Dedifferentiated amniotic fluid mesenchymal stem cell (primary cell): ENCODE data around the gene MED9.
"Not testable (repeated sequence)": the region's sequence is repeated elsewhere in the genome, so short reads cannot be mapped to it uniquely, and the experiment has no call there.

Source experiments
- DNase-seq: peaks from one replicate; pipeline ENCODE4 v3.0.0-alpha.2; 2016; ENCODE audit errors: extremely low spot score

MED9 gene

GRCh38 chr17:17455173-17455572 lies 21.6 kb upstream of the MED9 start:
- no peak for DNase-seq

GRCh38 chr17:17456251-17456650 lies 20.5 kb upstream of the MED9 start:
- DNase-seq = no peak

GRCh38 chr17:17457680-17458079 lies 19.1 kb upstream of the MED9 start:
- no peak for DNase-seq

GRCh38 chr17:17460038-17460437 lies 16.8 kb upstream of the MED9 start:
- DNase-seq = no peak

GRCh38 chr17:17462048-17462824 lies 14.6 kb upstream of the MED9 start:
- no peak for DNase-seq

- no peak for DNase-seq
Observed at GRCh38 chr17:17463821-17464220, 13.0 kb upstream of the MED9 start.

GRCh38 chr17:17465878-17466277 lies 10.9 kb upstream of the MED9 start:
- DNase-seq = not testable (repeated sequence)

GRCh38 chr17:17466511-17466910 lies 10.3 kb upstream of the MED9 start:
- DNase-seq = no peak

- DNase-seq = no peak
Observed at GRCh38 chr17:17467016-17467415, 9.8 kb upstream of the MED9 start.

GRCh38 chr17:17467720-17468119 lies 9.1 kb upstream of the MED9 start:
- DNase-seq = no peak

GRCh38 chr17:17468217-17469010 lies 8.4 kb upstream of the MED9 start:
- DNase-seq = no peak

GRCh38 chr17:17469358-17469757 lies 7.4 kb upstream of the MED9 start:
- DNase-seq = no peak

- DNase-seq = no peak
Observed at GRCh38 chr17:17469996-17470395, 6.8 kb upstream of the MED9 start.

GRCh38 chr17:17472333-17472920 lies 4.4 kb upstream of the MED9 start:
- DNase-seq = no peak

GRCh38 chr17:17474341-17474740 lies 2.5 kb upstream of the MED9 start:
- DNase-seq = no peak

- DNase-seq = no peak
Observed at GRCh38 chr17:17479209-17479608, 2.4 kb downstream of the MED9 start.

GRCh38 chr17:17480593-17481148 lies 3.9 kb downstream of the MED9 start:
- no peak for DNase-seq

- DNase-seq = no peak
Observed at GRCh38 chr17:17481860-17482259, 5.1 kb downstream of the MED9 start.

- no peak for DNase-seq
Observed at GRCh38 chr17:17484451-17484899, 7.7 kb downstream of the MED9 start.

GRCh38 chr17:17485420-17485819 lies 8.6 kb downstream of the MED9 start:
- DNase-seq = no peak

GRCh38 chr17:17486416-17486815 lies 9.6 kb downstream of the MED9 start:
- not testable (repeated sequence) for DNase-seq

GRCh38 chr17:17487998-17488397 lies 11.2 kb downstream of the MED9 start:
- no peak for DNase-seq
